OCI-LY1 (cell line): Measurements from ENCODE around the gene NRTN.

Experiments used
- CTCF ChIP-seq: fragments of 200-600 bp; sonication (generic), shearing (Covaris generic); IDR thresholded peaks from 2 replicates; pipeline ENCODE4 v1.5.1; 2017; ENCODE audit warnings: mild to moderate bottlenecking, antibody characterized with exemption, low read length, moderate library complexity, mixed read lengths
- EZH2 ChIP-seq: fragments of 200-600 bp; sonication (generic), shearing (Covaris generic); IDR thresholded peaks from 2 replicates; pipeline ENCODE4 v1.8.0; 2017; ENCODE audit warnings: borderline replicate concordance, mixed run types, mild to moderate bottlenecking, antibody characterized with exemption, low read length, moderate library complexity, mixed read lengths

DNA sequence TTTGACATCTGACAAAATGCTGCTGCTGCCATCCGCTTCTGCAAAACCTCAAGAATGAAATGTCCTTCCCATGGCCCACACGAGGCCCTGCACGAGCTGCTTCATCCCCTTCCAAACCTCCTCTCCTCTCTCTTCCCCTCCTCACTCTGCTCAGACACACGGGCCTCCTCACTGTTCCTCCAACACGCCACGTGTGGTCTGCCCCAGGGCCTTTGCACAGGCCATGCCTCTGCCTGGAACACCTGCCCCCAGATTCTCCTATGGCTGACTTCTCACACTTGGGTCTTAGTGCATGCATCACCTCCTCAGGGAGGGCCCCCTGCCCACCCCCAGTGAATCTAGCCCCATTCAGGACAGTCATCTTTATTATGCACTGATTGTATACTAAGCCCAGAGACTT, 15.9 kb downstream of the NRTN start:
- TF ChIP-seq CTCF: no peak
- no peak for TF ChIP-seq EZH2
